22Rv1 (cell line): Measurements from ENCODE around the gene KIF1A.
"Not testable (repeated sequence)": the region's sequence is repeated elsewhere in the genome, so short reads cannot be mapped to it uniquely, and the experiment has no call there.

Experiments
- ZFX ChIP-seq: fragments of 450-650 bp; IDR thresholded peaks from 2 replicates; pipeline ENCODE4 v1.6.1; 2017; ENCODE audit warnings: antibody characterized with exemption, borderline replicate concordance
- TF ChIP-seq, protein P1 (sequence below): fragments of 450-650 bp; IDR thresholded peaks from 2 replicates; pipeline ENCODE4 v1.5.1; 2017; ENCODE audit warnings: mild to moderate bottlenecking

DNA sequence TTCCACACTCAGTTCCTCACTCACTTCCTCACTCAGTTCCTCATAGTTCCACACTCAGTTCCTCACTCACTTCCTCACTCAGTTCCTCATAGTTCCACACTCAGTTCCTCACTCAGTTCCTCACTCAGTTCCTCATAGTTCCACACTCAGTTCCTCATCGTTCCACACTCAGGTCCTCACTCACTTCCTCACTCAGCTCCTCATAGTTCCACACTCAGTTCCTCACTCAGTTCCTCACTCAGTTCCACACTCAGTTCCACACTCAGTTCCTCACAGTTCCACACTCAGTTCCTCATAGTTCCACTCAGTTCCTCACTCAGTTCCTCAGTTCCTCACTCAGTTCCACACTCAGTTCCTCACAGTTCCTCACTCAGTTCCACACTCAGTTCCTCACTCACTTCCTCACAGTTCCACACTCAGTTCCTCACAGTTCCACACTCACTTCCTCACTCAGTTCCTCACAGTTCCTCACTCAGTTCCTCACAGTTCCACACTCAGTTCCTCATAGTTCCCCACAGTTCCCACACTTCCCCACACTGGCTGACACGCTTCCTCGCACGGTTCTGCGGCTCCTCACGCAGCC is 40.7 kb downstream of the KIF1A start:
- TF ChIP-seq, protein P1, sequence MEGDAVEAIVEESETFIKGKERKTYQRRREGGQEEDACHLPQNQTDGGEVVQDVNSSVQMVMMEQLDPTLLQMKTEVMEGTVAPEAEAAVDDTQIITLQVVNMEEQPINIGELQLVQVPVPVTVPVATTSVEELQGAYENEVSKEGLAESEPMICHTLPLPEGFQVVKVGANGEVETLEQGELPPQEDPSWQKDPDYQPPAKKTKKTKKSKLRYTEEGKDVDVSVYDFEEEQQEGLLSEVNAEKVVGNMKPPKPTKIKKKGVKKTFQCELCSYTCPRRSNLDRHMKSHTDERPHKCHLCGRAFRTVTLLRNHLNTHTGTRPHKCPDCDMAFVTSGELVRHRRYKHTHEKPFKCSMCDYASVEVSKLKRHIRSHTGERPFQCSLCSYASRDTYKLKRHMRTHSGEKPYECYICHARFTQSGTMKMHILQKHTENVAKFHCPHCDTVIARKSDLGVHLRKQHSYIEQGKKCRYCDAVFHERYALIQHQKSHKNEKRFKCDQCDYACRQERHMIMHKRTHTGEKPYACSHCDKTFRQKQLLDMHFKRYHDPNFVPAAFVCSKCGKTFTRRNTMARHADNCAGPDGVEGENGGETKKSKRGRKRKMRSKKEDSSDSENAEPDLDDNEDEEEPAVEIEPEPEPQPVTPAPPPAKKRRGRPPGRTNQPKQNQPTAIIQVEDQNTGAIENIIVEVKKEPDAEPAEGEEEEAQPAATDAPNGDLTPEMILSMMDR = not testable (repeated sequence)
- not testable (repeated sequence) for TF ChIP-seq ZFX
